WI38 (cell line): ENCODE measurements around the gene MCU.

Experiments used
- H3K4me3 ChIP-seq: 2 replicates; pipeline ENCODE4 v1.5.1; 2011; ENCODE audit warnings: low read depth, mild to moderate bottlenecking, control low read depth, low read length
- TF ChIP-seq, protein P1 (sequence below): IDR thresholded peaks from 2 replicates; pipeline ENCODE4 v1.5.1; 2012; ENCODE audit warnings: low read depth, mild to moderate bottlenecking, control low read depth, low read length

MCU gene

DNA sequence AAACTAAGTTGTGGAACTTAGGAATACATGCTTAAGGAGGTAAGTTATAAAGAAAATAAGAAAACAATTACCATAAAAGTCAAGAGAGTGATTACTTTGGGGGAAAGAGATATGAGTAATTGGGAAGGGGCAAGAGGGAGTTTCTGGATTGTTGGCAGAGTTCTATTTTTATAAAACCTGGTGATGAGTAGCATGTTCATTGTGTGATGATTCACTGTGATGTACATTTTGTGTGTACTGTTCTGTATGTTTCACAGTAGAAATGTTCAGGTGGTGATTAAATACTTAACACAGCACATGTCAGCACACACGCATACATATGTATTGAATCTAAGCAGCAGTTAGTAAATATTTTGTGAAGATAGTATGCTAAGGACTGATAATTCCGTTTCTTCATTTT lies 191.9 kb downstream of the MCU start:
- H3K4me3 ChIP-seq: no peak overlapping the region
- TF ChIP-seq, protein P1, sequence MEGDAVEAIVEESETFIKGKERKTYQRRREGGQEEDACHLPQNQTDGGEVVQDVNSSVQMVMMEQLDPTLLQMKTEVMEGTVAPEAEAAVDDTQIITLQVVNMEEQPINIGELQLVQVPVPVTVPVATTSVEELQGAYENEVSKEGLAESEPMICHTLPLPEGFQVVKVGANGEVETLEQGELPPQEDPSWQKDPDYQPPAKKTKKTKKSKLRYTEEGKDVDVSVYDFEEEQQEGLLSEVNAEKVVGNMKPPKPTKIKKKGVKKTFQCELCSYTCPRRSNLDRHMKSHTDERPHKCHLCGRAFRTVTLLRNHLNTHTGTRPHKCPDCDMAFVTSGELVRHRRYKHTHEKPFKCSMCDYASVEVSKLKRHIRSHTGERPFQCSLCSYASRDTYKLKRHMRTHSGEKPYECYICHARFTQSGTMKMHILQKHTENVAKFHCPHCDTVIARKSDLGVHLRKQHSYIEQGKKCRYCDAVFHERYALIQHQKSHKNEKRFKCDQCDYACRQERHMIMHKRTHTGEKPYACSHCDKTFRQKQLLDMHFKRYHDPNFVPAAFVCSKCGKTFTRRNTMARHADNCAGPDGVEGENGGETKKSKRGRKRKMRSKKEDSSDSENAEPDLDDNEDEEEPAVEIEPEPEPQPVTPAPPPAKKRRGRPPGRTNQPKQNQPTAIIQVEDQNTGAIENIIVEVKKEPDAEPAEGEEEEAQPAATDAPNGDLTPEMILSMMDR: no peak

DNA sequence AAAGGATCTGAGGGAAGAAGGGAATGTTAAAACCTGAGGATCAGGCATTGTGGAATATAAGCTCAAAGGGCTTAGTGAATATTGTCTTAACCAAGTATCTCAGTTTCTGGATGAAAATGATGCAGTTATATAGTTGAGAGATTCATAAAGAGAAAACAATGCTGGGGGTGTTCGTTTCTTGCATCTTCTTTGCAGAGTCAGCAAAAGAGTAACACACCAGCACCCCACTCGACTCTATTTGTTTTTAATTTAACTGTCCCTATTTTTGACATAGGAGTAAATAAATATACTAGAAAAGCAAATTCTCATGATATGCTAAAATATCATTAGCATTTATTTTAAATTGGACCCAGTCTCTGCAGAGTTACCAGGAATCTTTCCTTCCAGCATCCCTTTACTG lies 194.0 kb downstream of the MCU start:
- H3K4me3 ChIP-seq: no peak overlapping the region
- TF ChIP-seq, protein P1: no peak

DNA sequence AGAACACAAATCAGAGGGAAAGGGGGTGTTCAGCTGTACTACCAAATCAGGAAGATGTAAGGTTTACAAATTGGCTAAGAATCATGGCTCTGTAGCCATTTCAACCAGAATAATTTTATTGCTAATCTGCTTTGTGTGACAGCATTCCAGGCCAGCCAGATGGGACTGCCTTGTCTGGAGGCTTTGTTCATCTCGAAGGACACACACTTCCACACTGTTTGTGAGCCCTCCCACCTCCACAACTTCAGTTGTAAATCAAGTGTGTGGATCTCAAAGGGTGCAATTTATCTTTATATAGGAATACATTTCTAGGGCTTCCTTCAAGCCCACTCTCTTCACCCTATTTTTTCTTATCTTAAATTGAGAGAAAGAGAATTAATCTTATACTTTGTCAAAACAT lies 194.7 kb downstream of the MCU start:
- no peak overlapping the region for H3K4me3 ChIP-seq
- TF ChIP-seq, protein P1: no peak

DNA sequence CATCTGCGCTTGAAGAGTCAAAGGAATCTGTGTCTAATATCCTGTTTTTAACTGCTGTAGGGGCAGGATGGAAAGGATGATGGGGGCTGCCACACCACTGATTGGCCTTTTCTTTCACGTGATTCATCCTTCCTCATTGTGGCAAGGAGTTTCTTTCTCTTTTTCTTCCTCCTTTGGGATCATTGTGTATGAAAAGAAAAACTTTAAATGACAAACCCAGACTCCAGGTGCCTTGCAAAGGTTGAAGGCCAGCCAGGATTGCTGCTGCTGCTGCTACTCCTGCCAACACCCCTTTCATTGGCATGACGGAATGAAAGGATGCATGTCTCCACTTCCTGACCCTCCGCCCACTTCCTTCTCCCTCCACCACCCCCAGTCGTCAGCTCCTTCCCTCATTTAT lies 195.1 kb downstream of the MCU start:
- TF ChIP-seq, protein P1: no peak
- no peak overlapping the region for H3K4me3 ChIP-seq

DNA sequence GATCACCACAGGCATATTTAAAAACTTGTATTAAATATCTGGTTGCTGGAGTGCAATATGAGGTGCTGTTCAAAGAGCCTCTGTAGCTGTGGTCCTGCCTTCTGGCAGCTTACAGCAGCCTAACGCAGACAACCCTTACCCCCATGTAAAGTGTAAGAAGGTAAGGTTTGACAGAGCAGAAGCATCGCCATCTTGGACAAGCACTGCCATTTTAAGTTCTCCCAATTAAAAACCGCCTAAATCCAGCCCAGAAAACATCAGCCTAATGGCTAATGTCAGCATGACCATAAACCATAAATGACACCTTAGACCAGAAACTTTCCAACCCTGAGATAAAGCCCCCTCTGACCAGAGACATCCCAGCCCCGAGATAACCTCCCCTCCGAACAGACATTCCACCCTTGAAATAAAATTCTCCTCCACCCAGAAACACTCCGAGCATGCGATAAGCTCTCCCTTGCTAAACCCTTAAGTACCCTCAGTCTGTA lies 196.3 kb downstream of the MCU start:
- TF ChIP-seq, protein P1: no peak
- no peak overlapping the region for H3K4me3 ChIP-seq

DNA sequence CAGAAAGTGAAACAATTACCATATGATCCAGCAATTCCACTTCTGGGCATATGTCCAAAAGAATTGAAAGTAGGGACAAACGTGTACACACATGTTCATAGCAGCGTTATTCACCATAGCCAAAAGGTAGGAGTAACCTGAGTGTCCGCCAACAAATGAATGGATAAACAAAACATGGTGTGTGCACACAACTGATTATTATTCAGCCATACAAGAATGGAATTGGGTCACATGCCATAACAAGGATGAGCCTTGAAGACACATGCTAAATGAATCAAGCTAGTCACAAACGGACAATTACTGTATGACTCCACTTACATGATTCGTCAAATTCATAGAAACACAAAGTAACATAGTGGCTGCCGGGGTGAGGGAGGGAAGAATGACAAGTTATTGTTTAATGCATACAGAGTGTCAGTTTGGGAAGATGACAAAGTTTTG lies 197.5 kb downstream of the MCU start:
- H3K4me3 ChIP-seq: no peak overlapping the region
- TF ChIP-seq, protein P1: no peak

DNA sequence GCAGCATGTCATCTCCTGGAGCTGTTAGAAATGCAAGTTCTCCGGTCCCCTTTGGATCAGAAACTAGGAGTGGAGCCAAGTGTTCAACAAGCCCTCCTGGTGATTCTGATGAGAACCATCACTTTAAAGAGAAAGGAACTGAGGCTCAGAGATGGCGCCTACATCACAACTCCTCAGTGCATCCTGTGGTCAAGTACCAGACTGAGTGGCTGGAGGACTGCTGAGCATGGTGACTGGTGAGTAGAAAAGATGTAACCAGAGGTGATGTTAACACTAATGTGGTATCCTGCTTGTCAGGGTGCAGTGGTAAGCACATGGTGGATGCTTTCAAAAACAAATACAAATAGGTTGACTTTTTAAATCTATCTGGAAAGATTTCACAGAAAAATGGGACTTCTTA lies 198.1 kb downstream of the MCU start:
- no peak overlapping the region for H3K4me3 ChIP-seq
- TF ChIP-seq, protein P1: no peak
